Measurements from ENCODE around the gene ADCY7. TPM values are rescaled to one million over a fixed set of nuclear protein-coding genes. Genes with fewer than 3 reads are reported as not detected.

ADCY7 gene
- total RNA-seq, 4 donors from 2014 or later: 4.6 to 44.9 (median 14.1) TPM

GRCh38 chr16:50293994-50294855, 27.9 kb downstream of the ADCY7 start:
- intact Hi-C loops (cut with DNase I; ENCODE audit: low total_unique reads) (no loop called here), in situ Hi-C loops (cut with MboI; ENCODE audit: low pct_ligation_motif_present in 1 of 4, low pct_unique_long_range_greater_than_20kb in 1 of 4, low sequenced_read_pairs in 3 of 4) (no loop called here)
- H3K27ac ChIP-seq: no peak overlapping the region
- DNase-seq: no peak
- no peak overlapping the region for H3K4me3 ChIP-seq
- TF ChIP-seq CTCF (IDR thresholded peaks at IDR 0.05) (no peak), EP300 (IDR thresholded peaks at IDR 0.05; ENCODE audit: low read depth) (no peak), POLR2AphosphoS5 (IDR thresholded peaks at IDR 0.05) (no peak), POLR2A (IDR thresholded peaks at IDR 0.05) (no peak)
- 94% methylated on average over 20 of the region's 20 CpGs; no CpG with 5 or more reads in 1 of the 2 donors for WGBS, 2 donors (ENCODE audit: low coverage in 1 of 2)
- H3K4me1 ChIP-seq: no peaks in the 10 kb centered on the region
- no peaks in the 10 kb centered on the region for H3K36me3 ChIP-seq
- no peaks in the 10 kb centered on the region for H3K27me3 ChIP-seq
- H3K9me3 ChIP-seq: no peaks in the 10 kb centered on the region

- H3K9me3 ChIP-seq: no peaks in the 10 kb centered on the region
- H3K4me1 ChIP-seq: no peaks in the 10 kb centered on the region
- H3K36me3 ChIP-seq: no peaks in the 10 kb centered on the region
- no peak overlapping the region for H3K27ac ChIP-seq
- no peak for DNase-seq
- no peaks in the 10 kb centered on the region for H3K27me3 ChIP-seq
- intact Hi-C loops (cut with DNase I; ENCODE audit: low total_unique reads): no loop called here
- H3K4me3 ChIP-seq: no peak overlapping the region
- TF ChIP-seq POLR2AphosphoS5 (IDR thresholded peaks at IDR 0.05) (no peak), POLR2A (IDR thresholded peaks at IDR 0.05) (no peak), CTCF (IDR thresholded peaks at IDR 0.05) (no peak), EP300 (IDR thresholded peaks at IDR 0.05; ENCODE audit: low read depth) (no peak)
- in situ Hi-C loops (cut with MboI; ENCODE audit: low pct_ligation_motif_present in 1 of 4, low pct_unique_long_range_greater_than_20kb in 1 of 4, low sequenced_read_pairs in 3 of 4): no loop called here
- 72 to 82% methylated on average over 2 to 4 of the region's 4 CpGs for WGBS, 2 donors (ENCODE audit: low coverage in 1 of 2)
Observed at GRCh38 chr16:50294955-50295354, 28.6 kb downstream of the ADCY7 start.

- TF ChIP-seq POLR2A (IDR thresholded peaks at IDR 0.05) (no peak), POLR2AphosphoS5 (IDR thresholded peaks at IDR 0.05) (no peak), EP300 (IDR thresholded peaks at IDR 0.05; ENCODE audit: low read depth) (no peak), CTCF (IDR thresholded peaks at IDR 0.05) (no peak)
- Histone ChIP-seq H3K27me3 (no peaks in the 10 kb centered on the region), H3K9me3 (no peaks in the 10 kb centered on the region), H3K4me3 (no peak overlapping the region), H3K4me1 (no peaks in the 10 kb centered on the region), H3K36me3 (no peaks in the 10 kb centered on the region), H3K27ac (no peak overlapping the region)
- intact Hi-C loops (cut with DNase I; ENCODE audit: low total_unique reads) (no loop called here), in situ Hi-C loops (cut with MboI; ENCODE audit: low pct_ligation_motif_present in 1 of 4, low pct_unique_long_range_greater_than_20kb in 1 of 4, low sequenced_read_pairs in 3 of 4) (no loop called here)
- no peak for DNase-seq
- 96 to 100% methylated on average over 2 to 7 of the region's 7 CpGs for WGBS, 2 donors (ENCODE audit: low coverage in 1 of 2)
Observed at GRCh38 chr16:50295541-50296132, 29.3 kb downstream of the ADCY7 start.

- no peaks in the 10 kb centered on the region for H3K27me3 ChIP-seq
- no peaks in the 10 kb centered on the region for H3K9me3 ChIP-seq
- H3K36me3 ChIP-seq: no peaks in the 10 kb centered on the region
- H3K4me3 ChIP-seq: no peak overlapping the region
- H3K27ac ChIP-seq: no peak overlapping the region
- in situ Hi-C loops (cut with MboI; ENCODE audit: low pct_ligation_motif_present in 1 of 4, low pct_unique_long_range_greater_than_20kb in 1 of 4, low sequenced_read_pairs in 3 of 4): no loop called here
- intact Hi-C loops (cut with DNase I; ENCODE audit: low total_unique reads): no loop called here
- H3K4me1 ChIP-seq: peaks cover 4 to 10% (median 7%) of the 10 kb centered on the region in 4 donors
- TF ChIP-seq EP300 (IDR thresholded peaks at IDR 0.05; ENCODE audit: low read depth) (no peak), POLR2A (IDR thresholded peaks at IDR 0.05) (no peak), CTCF (IDR thresholded peaks at IDR 0.05) (no peak), POLR2AphosphoS5 (IDR thresholded peaks at IDR 0.05) (no peak)
- no peak for DNase-seq
- 77 to 100% methylated on average over 1 to 2 of the region's 2 CpGs for WGBS, 2 donors (ENCODE audit: low coverage in 1 of 2)
Observed at GRCh38 chr16:50296807-50297206, 30.5 kb downstream of the ADCY7 start.
